SK-N-SH (cell line): ENCODE results near the gene SOCS7. TPM values are rescaled to one million over a fixed set of nuclear protein-coding genes. Genes with fewer than 3 reads are reported as not detected.

Experiments used
- CTCF ChIA-PET: fragments of 300-600, 350-600 bp; formaldehyde crosslinking; extraction: SDS; loops from one replicate; lab custom pipeline; 2021; lab: Yijun Ruan, JAX
- POLR2A ChIA-PET: fragments of 350-600 bp; sonication (Branson Sonifier 250); formaldehyde crosslinking; extraction: SDS; loops from one replicate; lab custom pipeline; 2020; ENCODE audit warnings: antibody characterized with exemption, inconsistent platforms; lab: Yijun Ruan, JAX
- DNase-seq: peaks from one replicate; pipeline ENCODE4 v3.0.0; 2012
- H2AFZ ChIP-seq: fragments of 200-600 bp; sonication (generic); 2 replicates; pipeline ENCODE4 v1.8.1; 2016; ENCODE audit warnings: antibody characterized with exemption, mild to moderate bottlenecking, low read depth
- H3F3A ChIP-seq: fragments of 200-600 bp; sonication (generic); replicated peaks from 2 replicates; pipeline ENCODE3; 2016; ENCODE audit warnings: antibody characterized with exemption, mild to moderate bottlenecking; ENCODE audit not compliant: insufficient read depth
- H3K27ac ChIP-seq, 2 experiments: fragments of 200-500 bp in 1 of 2; fragments of 200-600 bp in 1 of 2; sonication (Bioruptor generic) in 1 of 2; sonication (generic), shearing (Covaris generic) in 1 of 2; 2 replicates each; pipeline versions ENCODE4 v1.5.1 to v1.6.1; 2014 to 2016; ENCODE audit warnings: low read depth in 2 of 2, inconsistent platforms in 1 of 2, low read length in 1 of 2, mild to moderate bottlenecking in 1 of 2, mixed read lengths in 1 of 2
- H3K27me3 ChIP-seq: fragments of 200-600 bp; sonication (generic), shearing (Covaris generic); 2 replicates; pipeline ENCODE4 v1.6.1; 2016; ENCODE audit warnings: mixed run types; ENCODE audit not compliant: insufficient read depth
- H3K36me3 ChIP-seq, 2 experiments: fragments of 200-500 bp in 1 of 2; fragments of 200-600 bp in 1 of 2; sonication (Bioruptor generic) in 1 of 2; sonication (generic) in 1 of 2; replicated peaks in 1 of 2; 2 replicates each; pipeline versions ENCODE3 to v1.5.1; 2014 to 2016; ENCODE audit warnings: low read length in 1 of 2, mild to moderate bottlenecking in 1 of 2; ENCODE audit not compliant: insufficient read depth in 2 of 2, control insufficient read depth in 1 of 2
- H3K4me1 ChIP-seq, 2 experiments: fragments of 200-500 bp in 1 of 2; fragments of 200-600 bp in 1 of 2; sonication (Bioruptor generic) in 1 of 2; sonication (generic), shearing (Covaris generic) in 1 of 2; 2 replicates each; pipeline versions ENCODE4 v1.5.1 to v1.6.1; 2014 to 2016; ENCODE audit warnings: low read depth in 1 of 2, low read length in 1 of 2, mixed run types in 1 of 2; ENCODE audit not compliant: insufficient read depth in 2 of 2, control insufficient read depth in 1 of 2
- H3K4me2 ChIP-seq: fragments of 200-600 bp; sonication (generic), shearing (Covaris generic); 2 replicates; pipeline ENCODE4 v1.6.1; 2017; ENCODE audit warnings: mixed run types
- H3K4me3 ChIP-seq, 2 experiments: fragments of 200-500 bp in 1 of 2; fragments of 200-600 bp in 1 of 2; sonication (Bioruptor generic) in 1 of 2; sonication (generic), shearing (Covaris generic) in 1 of 2; 2 replicates each; pipeline versions ENCODE4 v1.5.1 to v1.8.1; 2014 to 2016; ENCODE audit warnings: low read depth in 2 of 2, inconsistent platforms in 1 of 2, low read length in 1 of 2, mild to moderate bottlenecking in 1 of 2, mixed read lengths in 1 of 2, moderate library complexity in 1 of 2
- H3K79me2 ChIP-seq: fragments of 200-600 bp; sonication (generic); 2 replicates; pipeline ENCODE4 v1.8.1; 2017; ENCODE audit warnings: mild to moderate bottlenecking; ENCODE audit not compliant: insufficient read depth
- H3K9ac ChIP-seq: fragments of 200-600 bp; sonication (generic); 2 replicates; pipeline ENCODE4 v1.6.1; 2017; ENCODE audit warnings: mixed run types
- H3K9me2 ChIP-seq: fragments of 200-600 bp; sonication (generic); 2 replicates; pipeline ENCODE4 v1.6.1; 2017; ENCODE audit warnings: mixed run types
- H3K9me3 ChIP-seq: fragments of 200-600 bp; sonication (generic); 2 replicates; pipeline ENCODE4 v1.6.1; 2017; ENCODE audit warnings: mixed run types, mild to moderate bottlenecking, moderate library complexity
- H4K20me1 ChIP-seq: fragments of 200-600 bp; sonication (generic); 2 replicates; pipeline ENCODE4 v1.6.1; 2017; ENCODE audit warnings: mild to moderate bottlenecking, mixed run types; ENCODE audit not compliant: insufficient read depth
- CTCF ChIP-seq: fragments of 200-600 bp; sonication (generic); IDR thresholded peaks from 2 replicates; pipeline ENCODE4 v1.6.1; 2017; ENCODE audit warnings: antibody characterized with exemption, mild to moderate bottlenecking, moderate library complexity
- EP300 ChIP-seq, 2 experiments: IDR thresholded peaks; 2 replicates each; pipeline versions ENCODE4 v1.4.0 to v1.6.1; 2012; ENCODE audit warnings: borderline replicate concordance in 1 of 2, low read depth in 1 of 2, low read length in 1 of 2
- EZH2phosphoT487 ChIP-seq: fragments of 200-600 bp; sonication (generic); IDR thresholded peaks from 2 replicates; pipeline ENCODE4 v1.6.1; 2017; ENCODE audit warnings: low read depth, mixed run types, mild to moderate bottlenecking, antibody characterized with exemption, moderate library complexity, borderline replicate concordance
- FOSL2 ChIP-seq: IDR thresholded peaks from 2 replicates; pipeline ENCODE4 v1.4.0; 2012; ENCODE audit warnings: low read depth, mild to moderate bottlenecking, moderate library complexity, borderline replicate concordance
- FOXJ3 ChIP-seq: sonication (generic); formaldehyde crosslinking; IDR thresholded peaks from 2 replicates; pipeline ENCODE4 v1.5.1; 2020; ENCODE audit warnings: mild to moderate bottlenecking, missing genetic modification reagents
- IRF3 ChIP-seq: fragments of 150-350 bp; IDR thresholded peaks from 2 replicates; pipeline ENCODE4 v1.6.1; 2016; ENCODE audit warnings: mild to moderate bottlenecking, low read depth, low read length
- MXI1 ChIP-seq: IDR thresholded peaks from 2 replicates; pipeline ENCODE4 v1.6.1; 2012; ENCODE audit warnings: mild to moderate bottlenecking, low read depth, low read length, improper control_type of control experiment
- PBX3 ChIP-seq: IDR thresholded peaks from 2 replicates; pipeline ENCODE4; 2012
- POLR2AphosphoS5 ChIP-seq: IDR thresholded peaks from 2 replicates; pipeline ENCODE4 v1.6.1; 2012; ENCODE audit warnings: low read depth, low read length
- RCOR1 ChIP-seq: fragments of 150-350 bp; IDR thresholded peaks from 2 replicates; pipeline ENCODE4 v1.6.1; 2017; ENCODE audit warnings: antibody characterized with exemption, low read length
- REST ChIP-seq: IDR thresholded peaks from 2 replicates; pipeline ENCODE4 v1.6.1; 2012; ENCODE audit warnings: mild to moderate bottlenecking, low read depth, low read length, moderate library complexity
- TCF12 ChIP-seq: IDR thresholded peaks from 2 replicates; pipeline ENCODE4 v1.4.0; 2012
- WGBS: methylation state at CpG from one replicate; pipeline ENCODE4 v1.1.6; 2017; ENCODE audit warnings: low lambda C conversion rate; 5-methylcytosine and 5-hydroxymethylcytosine counted together
- polyA plus RNA-seq, 3 experiments: library from polyadenylated mRNA; depleted of rRNA; stranded (reverse); fragments of >200 nt; gene quantifications; 2 replicates each; pipeline ENCODE4 v1.2.3, GENCODE V29; 2012

SOCS7 gene
- polyA plus RNA-seq, 1 of the 3 experiments (the other 2 are of a cell fraction), result 7.4 TPM

- WGBS, result 87% methylated on average over 6 of the region's 6 CpGs
- Histone ChIP-seq H3K36me3 (no peaks in the 10 kb centered on the region), H3K4me3 (no peak overlapping the region), H3K9me2 (no peaks in the 10 kb centered on the region), H4K20me1 (no peaks in the 10 kb centered on the region), H3K27me3 (no peaks in the 10 kb centered on the region), H3K4me1 (peaks cover 12 to 62% of the 10 kb centered on the region in 2 experiments; a peak in 2 of 4 replicates), H2AFZ (no peak overlapping the region), H3K27ac (peak overlapping the region in 1 of 2 experiments; percentile 59; a peak in 1 of 4 replicates), H3K9ac (no peak overlapping the region), H3K4me2 (no peak overlapping the region), H3F3A (peaks cover 4% of the 10 kb centered on the region), H3K79me2 (no peaks in the 10 kb centered on the region), H3K9me3 (no peaks in the 10 kb centered on the region)
- DNase-seq, result peak; percentile 79
- ChIA-PET POLR2A (interaction anchor here (1.3 kb wide), 1 partner anchor 69 kb away, joined by 4 read pairs; the partner anchor contains the start of gene SOCS7), CTCF (interaction anchor here (0.9 to 16.7 kb wide), 7 partner anchors 17 to 248 kb away, joined by 3 to 423 read pairs (median 4); partner anchors contain the start of genes GPR179 and SOCS7)
- TF ChIP-seq EP300 (IDR thresholded peaks at IDR 0.05; ENCODE audit: borderline replicate concordance in 1 of 2, low read depth in 1 of 2, low read length in 1 of 2) (peak in 1 of 2 experiments; percentile 54; a peak in 1 of 4 replicates), FOXJ3 (CRISPR knock-in tag) (no peak), REST (no peak), TCF12 (peak; percentile 44; the same call in 1 of the 2 replicates), PBX3 (peak; percentile 23; the same call in 1 of the 2 replicates), MXI1 (0 out of 2 replicates have a peak, but pooled peaks have one; percentile 19)
These were observed 68.9 kb downstream of the SOCS7 start for GRCh38 chr17:38420518-38420917.

GRCh38 chr17:38421171-38421841 is 69.7 kb downstream of the SOCS7 start:
- CTCF ChIA-PET, result interaction anchor here (0.8 to 16.7 kb wide), 8 partner anchors 19 to 247 kb away, joined by 3 to 423 read pairs (median 4); partner anchors contain the start of genes GPR179 and SOCS7
- Histone ChIP-seq H3K27me3 (no peaks in the 10 kb centered on the region), H3K4me1 (peaks cover 17 to 56% of the 10 kb centered on the region in 2 experiments; a peak in 2 of 4 replicates), H2AFZ (no peak overlapping the region), H3K79me2 (peaks cover 4% of the 10 kb centered on the region), H3K9ac (no peak overlapping the region), H3K4me2 (peak overlapping the region; percentile 37; the same call in 1 of the 2 replicates), H3K27ac (peak overlapping the region in 1 of 2 experiments; percentile 59; a peak in 2 of 4 replicates), H3F3A (peaks cover 4% of the 10 kb centered on the region), H3K36me3 (no peaks in the 10 kb centered on the region), H3K4me3 (no peak overlapping the region), H3K9me2 (no peaks in the 10 kb centered on the region), H3K9me3 (no peaks in the 10 kb centered on the region), H4K20me1 (no peaks in the 10 kb centered on the region)
- no peak for DNase-seq
- 69% methylated on average over 14 of the region's 14 CpGs for WGBS
- POLR2A ChIA-PET, result interaction anchor here (0.6 kb wide), 1 partner anchor 246 kb away, joined by 3 read pairs; no protein-coding TSS in a partner anchor
- TF ChIP-seq CTCF (no peak), EZH2phosphoT487 (no peak), RCOR1 (no peak), IRF3 (no peak), FOSL2 (no peak), POLR2AphosphoS5 (no peak), FOXJ3 (CRISPR knock-in tag) (no peak)
